Panc1 (cell line): ENCODE data around the gene RANBP3L. TPM values are rescaled to one million over a fixed set of nuclear protein-coding genes. Genes with fewer than 3 reads are reported as not detected.

Source experiments
- ATAC-seq: fragments of 200-7000 bp; cut with Tn5 transposase; 2 replicates; pipeline ENCODE4 v1.9.1; 2020; ENCODE audit warnings: mild to moderate bottlenecking, moderate library complexity
- Bru-seq: library from RNA; stranded (reverse); fragments of 400-500 nt; gene quantifications from one replicate; lab custom pipeline; 2021; lab: Mats Ljungman, UMichigan
- BruChase-seq, 2 experiments: library from RNA; stranded (reverse); fragments of 400-500 nt; gene quantifications; one replicate each; lab custom pipeline; 2021; lab: Mats Ljungman, UMichigan
- BruUV-seq: library from RNA; stranded (reverse); fragments of 400-500 nt; replicated peaks from 2 replicates; lab custom pipeline; 2021; lab: Mats Ljungman, UMichigan
- CTCF ChIA-PET: fragments of 300-600 bp; sonication (Branson Sonifier 250); formaldehyde crosslinking; loops from one replicate; lab custom pipeline; 2022; ENCODE audit warnings: antibody characterized with exemption; lab: Charles Lee
- POLR2A ChIA-PET: fragments of 300-600 bp; sonication (Branson Sonifier 250); formaldehyde crosslinking; loops from one replicate; lab custom pipeline; 2022; ENCODE audit warnings: antibody characterized with exemption; lab: Charles Lee
- DNase-seq: peaks from one replicate; pipeline ENCODE4 v3.0.0-alpha.2; 2010; ENCODE audit warnings: low read depth, low spot score
- H3K27ac ChIP-seq: 2 replicates; pipeline ENCODE4 v1.5.1; 2011; ENCODE audit warnings: mild to moderate bottlenecking, low read length, inconsistent platforms
- H3K27me3 ChIP-seq: fragments of 200-500 bp; sonication (Bioruptor generic); 2 replicates; pipeline ENCODE4 v1.6.0; 2014; ENCODE audit warnings: low read length, inconsistent platforms; ENCODE audit not compliant: control insufficient read depth, insufficient read depth
- H3K36me3 ChIP-seq: fragments of 200-500 bp; sonication (Bioruptor generic); 2 replicates; pipeline ENCODE4 v1.5.1; 2014; ENCODE audit warnings: inconsistent platforms, mild to moderate bottlenecking, low read length, moderate library complexity; ENCODE audit not compliant: control insufficient read depth, insufficient read depth
- H3K4me1 ChIP-seq: 2 replicates; pipeline ENCODE4 v1.5.1; 2011; ENCODE audit warnings: inconsistent platforms, mild to moderate bottlenecking, low read length, moderate library complexity; ENCODE audit not compliant: control insufficient read depth, insufficient read depth
- H3K4me3 ChIP-seq, 2 experiments: 2 replicates each; pipeline ENCODE4 v1.5.1; 2011 to 2012; ENCODE audit warnings: low read depth in 2 of 2, low read length in 2 of 2, mild to moderate bottlenecking in 2 of 2, inconsistent platforms in 1 of 2, moderate library complexity in 1 of 2
- H3K9me3 ChIP-seq: fragments of 200-500 bp; sonication (Bioruptor generic); 2 replicates; pipeline ENCODE4 v1.5.1; 2014; ENCODE audit warnings: low read depth, mild to moderate bottlenecking, inconsistent platforms, low read length, moderate library complexity; ENCODE audit not compliant: control insufficient read depth, insufficient read depth
- POLR2AphosphoS5 ChIP-seq: IDR thresholded peaks from 2 replicates; pipeline ENCODE4 v1.6.1; 2012; ENCODE audit warnings: mild to moderate bottlenecking, low read depth, low read length, moderate library complexity
- SIN3A ChIP-seq: IDR thresholded peaks from 2 replicates; pipeline ENCODE4 v1.6.1; 2012; ENCODE audit warnings: low read depth, mild to moderate bottlenecking, low read length, moderate library complexity, borderline replicate concordance; ENCODE audit not compliant: insufficient read depth
- TCF7L2 ChIP-seq: IDR thresholded peaks from 2 replicates; pipeline ENCODE4 v1.6.1; 2011; ENCODE audit warnings: mild to moderate bottlenecking, low read depth, low read length, inconsistent platforms
- in situ Hi-C: cut with HindIII; loops from 2 replicates; pipeline ENCODE4 v1.10.0; 2016; ENCODE audit warnings: low sequenced_read_pairs, low pct_unique_long_range_greater_than_20kb
- intact Hi-C: fragments of 100-400 bp; cut with micrococcal nuclease; formaldehyde crosslinking; loops from one replicate; pipeline ENCODE4 v1.10.0; 2022; ENCODE audit not compliant: unreplicated experiment
- long read RNA-seq: library from polyadenylated mRNA; unstranded; transcript quantifications from one replicate; pipeline ENCODE4 v2.0.0, GENCODE V29; 2021; ENCODE audit not compliant: unreplicated experiment
- polyA plus RNA-seq: library from polyadenylated mRNA; unstranded; fragments of >200 nt; gene quantifications from one replicate; pipeline ENCODE4 v1.2.1, GENCODE V29; 2012; ENCODE audit warnings: missing spikeins; ENCODE audit not compliant: insufficient read length
- total RNA-seq: library from RNA; stranded (reverse); gene quantifications from one replicate; pipeline ENCODE4 v1.2.1, GENCODE V29; 2021; ENCODE audit not compliant: unreplicated experiment
- TF ChIP-seq, protein P1 (sequence below), 2 experiments: IDR thresholded peaks; 2 replicates each; pipeline ENCODE4 v1.6.1; 2011 to 2012; ENCODE audit warnings: low read depth in 2 of 2, control low read depth in 1 of 2, low read length in 1 of 2, mild to moderate bottlenecking in 1 of 2, moderate library complexity in 1 of 2; ENCODE audit not compliant: insufficient read depth in 1 of 2
- TF ChIP-seq, protein P2 (sequence below): fragments of 450-650 bp; IDR thresholded peaks from 2 replicates; pipeline ENCODE4 v1.5.1; 2017; ENCODE audit warnings: mild to moderate bottlenecking

Gene RANBP3L, protein sequence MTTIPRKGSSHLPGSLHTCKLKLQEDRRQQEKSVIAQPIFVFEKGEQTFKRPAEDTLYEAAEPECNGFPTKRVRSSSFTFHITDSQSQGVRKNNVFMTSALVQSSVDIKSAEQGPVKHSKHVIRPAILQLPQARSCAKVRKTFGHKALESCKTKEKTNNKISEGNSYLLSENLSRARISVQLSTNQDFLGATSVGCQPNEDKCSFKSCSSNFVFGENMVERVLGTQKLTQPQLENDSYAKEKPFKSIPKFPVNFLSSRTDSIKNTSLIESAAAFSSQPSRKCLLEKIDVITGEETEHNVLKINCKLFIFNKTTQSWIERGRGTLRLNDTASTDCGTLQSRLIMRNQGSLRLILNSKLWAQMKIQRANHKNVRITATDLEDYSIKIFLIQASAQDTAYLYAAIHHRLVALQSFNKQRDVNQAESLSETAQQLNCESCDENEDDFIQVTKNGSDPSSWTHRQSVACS
- 0.28 TPM for total RNA-seq
- not detected for polyA plus RNA-seq
- Bru-seq, nascent RNA = percentile 26 among the genes with signal in this experiment
- BruChase-seq, experiment 1, labeled RNA remaining after a 2-hour chase = percentile 19 among the genes with signal in this experiment
- percentile 23 among the genes with signal in this experiment for BruChase-seq, experiment 2, labeled RNA remaining after a 6-hour chase
- long read RNA-seq, partial matches to known transcripts = 0 of 1 reads
- long read RNA-seq, other reads (novel, unspliced or antisense) = 0 of 1 reads

DNA sequence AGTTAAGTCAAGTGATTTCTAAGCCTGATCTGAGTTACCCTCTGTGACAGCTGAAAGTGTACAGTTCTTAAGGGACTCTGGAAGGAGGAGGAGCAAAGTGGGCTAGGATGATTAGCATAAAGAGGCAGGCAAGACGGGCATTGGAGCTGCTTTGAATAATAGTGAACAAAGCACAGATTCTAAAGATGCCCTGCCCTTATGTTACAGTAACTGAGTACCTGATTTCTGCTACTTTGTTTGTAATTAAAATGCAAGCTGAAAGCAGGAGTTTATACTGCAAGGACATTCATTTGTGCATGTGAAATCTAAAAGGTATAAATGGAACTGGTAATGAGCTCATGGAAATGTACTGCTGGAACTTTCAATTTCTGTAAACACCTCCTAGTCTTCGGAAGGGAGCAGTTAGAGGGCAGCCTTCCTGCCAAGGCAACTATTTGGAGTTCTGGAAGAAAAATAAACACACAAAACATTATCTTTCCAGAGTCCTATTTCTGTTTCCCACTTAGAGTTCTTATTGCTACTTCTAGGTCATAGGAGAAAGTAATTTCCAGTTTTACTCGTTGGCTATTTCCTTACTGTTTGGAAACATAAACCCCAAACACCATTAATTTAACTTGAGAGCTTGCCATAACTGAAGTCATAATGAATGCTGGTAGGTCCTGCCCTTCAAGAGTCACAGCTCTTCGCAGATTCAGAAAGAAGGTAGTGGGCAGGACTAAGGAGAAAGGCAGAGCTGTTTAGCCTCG is at the start of gene RANBP3L:
Gene RANBP3L, minus strand, starts transcription at position 45 of the 746 bp plus-strand sequence. CDS start 486 bp downstream, outside the sequence.
- no peaks in the 10 kb centered on the region for H3K9me3 ChIP-seq
- TF ChIP-seq TCF7L2 (no peak), POLR2AphosphoS5 (no peak), SIN3A (no peak)
- TF ChIP-seq, protein P1, sequence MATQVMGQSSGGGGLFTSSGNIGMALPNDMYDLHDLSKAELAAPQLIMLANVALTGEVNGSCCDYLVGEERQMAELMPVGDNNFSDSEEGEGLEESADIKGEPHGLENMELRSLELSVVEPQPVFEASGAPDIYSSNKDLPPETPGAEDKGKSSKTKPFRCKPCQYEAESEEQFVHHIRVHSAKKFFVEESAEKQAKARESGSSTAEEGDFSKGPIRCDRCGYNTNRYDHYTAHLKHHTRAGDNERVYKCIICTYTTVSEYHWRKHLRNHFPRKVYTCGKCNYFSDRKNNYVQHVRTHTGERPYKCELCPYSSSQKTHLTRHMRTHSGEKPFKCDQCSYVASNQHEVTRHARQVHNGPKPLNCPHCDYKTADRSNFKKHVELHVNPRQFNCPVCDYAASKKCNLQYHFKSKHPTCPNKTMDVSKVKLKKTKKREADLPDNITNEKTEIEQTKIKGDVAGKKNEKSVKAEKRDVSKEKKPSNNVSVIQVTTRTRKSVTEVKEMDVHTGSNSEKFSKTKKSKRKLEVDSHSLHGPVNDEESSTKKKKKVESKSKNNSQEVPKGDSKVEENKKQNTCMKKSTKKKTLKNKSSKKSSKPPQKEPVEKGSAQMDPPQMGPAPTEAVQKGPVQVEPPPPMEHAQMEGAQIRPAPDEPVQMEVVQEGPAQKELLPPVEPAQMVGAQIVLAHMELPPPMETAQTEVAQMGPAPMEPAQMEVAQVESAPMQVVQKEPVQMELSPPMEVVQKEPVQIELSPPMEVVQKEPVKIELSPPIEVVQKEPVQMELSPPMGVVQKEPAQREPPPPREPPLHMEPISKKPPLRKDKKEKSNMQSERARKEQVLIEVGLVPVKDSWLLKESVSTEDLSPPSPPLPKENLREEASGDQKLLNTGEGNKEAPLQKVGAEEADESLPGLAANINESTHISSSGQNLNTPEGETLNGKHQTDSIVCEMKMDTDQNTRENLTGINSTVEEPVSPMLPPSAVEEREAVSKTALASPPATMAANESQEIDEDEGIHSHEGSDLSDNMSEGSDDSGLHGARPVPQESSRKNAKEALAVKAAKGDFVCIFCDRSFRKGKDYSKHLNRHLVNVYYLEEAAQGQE (IDR thresholded peaks at IDR 0.05; ENCODE audit: insufficient read depth in 1 of 2, low read depth in 2 of 2, low read length in 1 of 2) = no peak
- TF ChIP-seq, protein P2, sequence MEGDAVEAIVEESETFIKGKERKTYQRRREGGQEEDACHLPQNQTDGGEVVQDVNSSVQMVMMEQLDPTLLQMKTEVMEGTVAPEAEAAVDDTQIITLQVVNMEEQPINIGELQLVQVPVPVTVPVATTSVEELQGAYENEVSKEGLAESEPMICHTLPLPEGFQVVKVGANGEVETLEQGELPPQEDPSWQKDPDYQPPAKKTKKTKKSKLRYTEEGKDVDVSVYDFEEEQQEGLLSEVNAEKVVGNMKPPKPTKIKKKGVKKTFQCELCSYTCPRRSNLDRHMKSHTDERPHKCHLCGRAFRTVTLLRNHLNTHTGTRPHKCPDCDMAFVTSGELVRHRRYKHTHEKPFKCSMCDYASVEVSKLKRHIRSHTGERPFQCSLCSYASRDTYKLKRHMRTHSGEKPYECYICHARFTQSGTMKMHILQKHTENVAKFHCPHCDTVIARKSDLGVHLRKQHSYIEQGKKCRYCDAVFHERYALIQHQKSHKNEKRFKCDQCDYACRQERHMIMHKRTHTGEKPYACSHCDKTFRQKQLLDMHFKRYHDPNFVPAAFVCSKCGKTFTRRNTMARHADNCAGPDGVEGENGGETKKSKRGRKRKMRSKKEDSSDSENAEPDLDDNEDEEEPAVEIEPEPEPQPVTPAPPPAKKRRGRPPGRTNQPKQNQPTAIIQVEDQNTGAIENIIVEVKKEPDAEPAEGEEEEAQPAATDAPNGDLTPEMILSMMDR = no peak
- ATAC-seq = peak; percentile 72
- BruUV-seq = no TSS peak
- peaks cover 3% of the 10 kb centered on the region for H3K27me3 ChIP-seq
- no peaks in the 10 kb centered on the region for H3K36me3 ChIP-seq
- no peak within 1 kb of the TSS for H3K4me3 ChIP-seq
- H3K4me1 ChIP-seq = no peaks in the 10 kb centered on the region; the same call in 1 of the 2 replicates
- no peak for DNase-seq
- intact Hi-C loops (loop anchor here (10.0 kb wide), 1 partner anchor 127 kb away; no protein-coding TSS in a partner anchor), in situ Hi-C loops (no loop called here)
- ChIA-PET CTCF (no interaction called here), POLR2A (no interaction called here)
- no peak within 1 kb of the TSS for H3K27ac ChIP-seq

DNA sequence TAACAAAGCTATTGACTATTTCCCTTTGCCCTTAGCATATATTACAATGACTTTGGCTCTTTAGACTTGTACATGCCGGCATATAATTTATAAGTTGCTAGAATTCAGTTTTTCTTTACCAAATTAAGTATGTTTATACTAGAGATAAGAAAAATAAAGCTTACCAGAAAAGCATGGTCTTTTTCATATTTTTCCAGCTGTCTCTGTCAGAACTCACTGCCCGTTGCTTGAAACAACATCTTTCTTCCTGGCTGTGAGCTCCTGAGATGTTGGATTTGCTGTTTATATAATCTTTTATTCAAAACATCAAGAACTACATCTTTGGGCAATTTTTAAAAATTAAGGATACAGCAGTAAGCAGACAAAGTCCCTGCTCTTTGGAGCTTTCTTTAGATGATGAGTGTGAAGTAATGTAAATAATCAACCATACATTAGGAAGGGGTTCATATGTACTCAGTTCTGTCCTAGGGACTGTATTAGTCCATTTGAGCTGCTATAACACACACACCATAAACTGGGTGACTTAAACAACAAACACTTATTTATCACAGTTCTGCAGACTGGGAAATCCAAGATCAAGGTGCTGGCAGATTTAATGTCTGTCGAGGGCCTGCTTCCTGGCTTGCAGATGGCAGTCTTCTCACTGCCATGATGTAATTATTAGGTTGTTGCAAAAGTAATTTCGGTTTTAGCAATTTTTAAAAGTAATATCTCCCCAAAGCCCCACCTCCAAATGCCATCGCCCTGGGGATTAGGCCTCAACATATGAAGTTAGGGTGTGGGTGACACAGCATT is 45.4 kb upstream of the RANBP3L start:
- CTCF ChIA-PET = no interaction called here
- in situ Hi-C loops = no loop called here
- intact Hi-C loops = no loop called here

More for the DNA sequence above, 45.4 kb upstream of the RANBP3L start:
- Histone ChIP-seq H3K9me3 (no peaks in the 10 kb centered on the region), H3K36me3 (no peaks in the 10 kb centered on the region), H3K4me3 (no peak overlapping the region), H3K4me1 (no peaks in the 10 kb centered on the region), H3K27ac (no peak overlapping the region), H3K27me3 (no peaks in the 10 kb centered on the region)
- BruUV-seq = no TSS peak
- TF ChIP-seq TCF7L2 = no peak
- TF ChIP-seq, protein P2 = no peak
- TF ChIP-seq POLR2AphosphoS5 = no peak
- no peak for TF ChIP-seq SIN3A
- TF ChIP-seq, protein P1 (IDR thresholded peaks at IDR 0.05; ENCODE audit: insufficient read depth in 1 of 2, low read depth in 2 of 2, low read length in 1 of 2) = no peak
- POLR2A ChIA-PET = interaction anchor here (0.6 kb wide), 1 partner anchor 105 kb away, joined by 4 read pairs; the partner anchor contains the start of gene NADK2
- DNase-seq (no peak), ATAC-seq (no peak)
